ENCODE measurements around the gene ELL2.
"Not testable (repeated sequence)": the region's sequence is repeated elsewhere in the genome, so short reads cannot be mapped to it uniquely, and the experiment has no call there.

ELL2 gene

GRCh38 chr5:95883185-95884016, 78.2 kb downstream of the ELL2 start:
- DNase-seq (ENCODE audit: low spot score), result no peak

GRCh38 chr5:95881833-95882232, 79.8 kb downstream of the ELL2 start:
- no peak for DNase-seq (ENCODE audit: low spot score)

GRCh38 chr5:95880081-95880926, 81.3 kb downstream of the ELL2 start:
- no peak for DNase-seq (ENCODE audit: low spot score)

- no peak for DNase-seq (ENCODE audit: low spot score)
Measured at GRCh38 chr5:95879661-95880060, 82.0 kb downstream of the ELL2 start.

- no peak for DNase-seq (ENCODE audit: low spot score)
Measured at GRCh38 chr5:95878417-95879323, 83.0 kb downstream of the ELL2 start.

- DNase-seq (ENCODE audit: low spot score), result no peak
Measured at GRCh38 chr5:95876782-95877181, 84.9 kb downstream of the ELL2 start.

GRCh38 chr5:95874246-95874645, 87.4 kb downstream of the ELL2 start:
- no peak for DNase-seq (ENCODE audit: low spot score)

- no peak for DNase-seq (ENCODE audit: low spot score)
Measured at GRCh38 chr5:95873351-95873750, 88.3 kb downstream of the ELL2 start.

- DNase-seq (ENCODE audit: low spot score), result no peak
Measured at GRCh38 chr5:95872346-95873268, 89.0 kb downstream of the ELL2 start.

GRCh38 chr5:95871146-95871806, 90.4 kb downstream of the ELL2 start:
- DNase-seq (ENCODE audit: low spot score), result no peak

- DNase-seq (ENCODE audit: low spot score), result no peak
Measured at GRCh38 chr5:95870105-95870672, 91.5 kb downstream of the ELL2 start.

GRCh38 chr5:95869173-95869855, 92.3 kb downstream of the ELL2 start:
- DNase-seq (ENCODE audit: low spot score), result not testable (repeated sequence)

GRCh38 chr5:95868136-95868535, 93.5 kb downstream of the ELL2 start:
- DNase-seq (ENCODE audit: low spot score), result no peak

GRCh38 chr5:95866435-95867040, 95.1 kb downstream of the ELL2 start:
- DNase-seq (ENCODE audit: low spot score), result no peak

- no peak for DNase-seq (ENCODE audit: low spot score)
Measured at GRCh38 chr5:95864944-95865504, 96.6 kb downstream of the ELL2 start.

- no peak for DNase-seq (ENCODE audit: low spot score)
Measured at GRCh38 chr5:95864456-95864855, 97.2 kb downstream of the ELL2 start.

GRCh38 chr5:95863383-95863757, 98.3 kb downstream of the ELL2 start:
- no peak for DNase-seq (ENCODE audit: low spot score)

GRCh38 chr5:95862671-95863382, 98.8 kb downstream of the ELL2 start:
- no peak for DNase-seq (ENCODE audit: low spot score)

Data from SK-N-DZ (cell line).